DND-41 (cell line): ENCODE measurements around the gene YWHAG.

Source experiments
- CTCF ChIP-seq: IDR thresholded peaks from 2 replicates; pipeline ENCODE4 v1.5.1; 2012; ENCODE audit warnings: borderline replicate concordance, low read length, moderate library complexity, mild to moderate bottlenecking; ENCODE audit not compliant: poor library complexity, severe bottlenecking; ENCODE audit errors: extremely low read depth
- EZH2 ChIP-seq: IDR thresholded peaks from 3 replicates; pipeline ENCODE4 v1.6.1; 2012; ENCODE audit warnings: borderline replicate concordance, low read depth, mild to moderate bottlenecking, moderate library complexity, low read length, inconsistent platforms; ENCODE audit not compliant: severe bottlenecking

- no peak for TF ChIP-seq CTCF
- no peak for TF ChIP-seq EZH2
Observed at GRCh38 chr7:76392531-76393115, 33.8 kb upstream of the YWHAG start.
